T47D (cell line): ENCODE measurements around the gene TSPAN32.
"Not testable (repeated sequence)": the region's sequence is repeated elsewhere in the genome, so short reads cannot be mapped to it uniquely, and the experiment has no call there.

Experiments
- DNase-seq, 2 experiments: peaks; one replicate each; pipeline versions ENCODE4 v3.0.0 to v3.0.0-alpha.2; 2011 to 2012; ENCODE audit warnings: low read depth in 1 of 2, low spot score in 1 of 2
- JUND ChIP-seq: IDR thresholded peaks from 2 replicates; pipeline ENCODE4 v1.6.1; 2012; ENCODE audit warnings: low read depth
- in situ Hi-C: cut with HindIII; loops from 2 replicates; pipeline ENCODE4 v1.10.0; 2016; ENCODE audit warnings: low sequenced_read_pairs, low pct_unique_long_range_greater_than_20kb

TSPAN32 gene

DNA sequence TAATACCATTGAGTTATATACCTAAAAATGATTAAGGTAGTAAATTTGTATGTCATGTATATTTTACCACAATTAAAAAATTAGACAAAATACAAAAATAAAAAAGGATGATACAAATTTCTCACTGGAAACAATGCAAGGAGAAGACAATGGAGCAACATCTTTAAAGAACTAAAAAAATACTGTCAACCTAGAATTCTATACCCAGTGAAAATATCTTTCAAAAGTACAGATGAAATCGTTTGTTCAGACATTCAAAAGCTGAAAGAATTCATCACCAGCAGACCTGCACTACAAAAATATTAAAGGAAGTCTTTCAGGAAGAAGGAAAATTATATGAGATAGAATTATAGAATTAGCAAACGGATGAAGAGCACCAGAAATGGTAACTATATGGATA, 21.6 kb upstream of the TSPAN32 start:
- no peak for TF ChIP-seq JUND
- in situ Hi-C loops: no loop called here
- no peak for DNase-seq

GRCh38 chr11:2286350-2286749, 15.5 kb upstream of the TSPAN32 start:
- in situ Hi-C loops, DNase-seq: not testable (repeated sequence)

DNA sequence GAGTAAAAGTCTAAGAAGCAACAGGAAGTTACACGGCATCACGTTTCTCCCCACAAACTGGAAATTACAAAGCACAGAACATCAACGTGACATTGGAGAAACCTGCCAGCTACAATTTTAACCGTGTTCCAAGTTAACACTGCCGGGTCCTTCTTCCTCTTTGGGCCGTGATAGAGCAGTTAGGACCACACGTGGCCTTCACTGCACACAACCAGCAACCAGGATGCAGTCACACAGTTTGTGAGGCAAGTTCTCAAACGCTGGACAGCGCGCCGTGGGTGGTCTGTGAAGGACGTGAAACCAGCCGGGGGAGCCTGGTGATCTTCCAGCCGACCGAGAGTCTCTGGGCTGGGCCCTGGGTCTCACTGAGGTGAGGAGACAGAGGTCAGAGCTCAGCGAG, 14.7 kb upstream of the TSPAN32 start:
- TF ChIP-seq JUND: no peak
- no peak for DNase-seq
- in situ Hi-C loops: no loop called here

DNA sequence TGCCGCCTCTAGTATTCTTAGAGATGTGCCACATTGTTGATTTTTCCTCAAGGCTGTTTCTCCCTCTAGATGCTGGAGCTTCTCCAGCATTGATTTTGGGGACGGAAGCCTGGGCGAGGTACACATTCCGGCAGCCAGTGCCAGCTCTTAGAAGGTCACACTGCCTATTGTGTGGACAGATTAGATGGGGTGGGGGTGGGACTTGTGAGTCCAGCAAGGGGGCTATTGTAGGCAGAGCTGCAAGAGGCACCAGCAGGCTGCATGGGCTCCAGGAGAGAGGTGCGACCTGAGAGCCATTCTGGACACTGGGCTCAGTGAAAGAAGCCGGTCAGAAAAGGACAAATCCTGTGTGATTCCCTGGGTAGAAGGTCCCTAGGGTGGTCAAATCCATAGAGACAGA, 12.5 kb upstream of the TSPAN32 start:
- no peak for DNase-seq
- in situ Hi-C loops: no loop called here
- TF ChIP-seq JUND: no peak

- DNase-seq: no peak
- TF ChIP-seq JUND: no peak
- in situ Hi-C loops: no loop called here
Measured at GRCh38 chr11:2289859-2290258, 12.0 kb upstream of the TSPAN32 start.

GRCh38 chr11:2290351-2290841, 11.4 kb upstream of the TSPAN32 start:
- TF ChIP-seq JUND: no peak
- DNase-seq: no peak
- in situ Hi-C loops: no loop called here

DNA sequence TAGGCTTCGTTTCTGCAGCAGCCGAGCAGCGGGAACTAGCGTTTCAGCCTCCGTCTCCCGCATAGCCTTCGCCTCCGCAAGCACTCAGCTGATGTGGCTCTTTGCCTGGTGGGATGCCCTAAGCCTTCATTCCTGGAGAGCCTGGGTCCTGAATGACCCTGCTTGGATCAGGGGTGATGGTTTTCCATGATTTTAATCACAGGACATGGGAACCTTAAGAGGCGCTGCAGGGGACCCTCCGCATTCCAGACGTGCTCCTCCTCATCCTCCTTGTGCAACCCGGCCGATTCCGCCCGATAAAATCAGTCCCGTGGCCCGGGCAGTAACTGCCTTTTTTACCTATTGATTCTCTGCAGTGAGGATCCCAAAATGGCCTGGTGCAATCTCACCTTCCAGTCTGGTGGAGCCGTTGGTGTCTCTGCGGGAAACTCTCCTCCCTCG, 8.3 kb upstream of the TSPAN32 start:
- no peak for TF ChIP-seq JUND
- in situ Hi-C loops: no loop called here
- DNase-seq: no peak

GRCh38 chr11:2293984-2294925, 7.6 kb upstream of the TSPAN32 start:
- in situ Hi-C loops: no loop called here
- no peak for TF ChIP-seq JUND
- DNase-seq: no peak

GRCh38 chr11:2294926-2295290, 6.9 kb upstream of the TSPAN32 start:
- in situ Hi-C loops: no loop called here
- DNase-seq: no peak
- TF ChIP-seq JUND: no peak

DNA sequence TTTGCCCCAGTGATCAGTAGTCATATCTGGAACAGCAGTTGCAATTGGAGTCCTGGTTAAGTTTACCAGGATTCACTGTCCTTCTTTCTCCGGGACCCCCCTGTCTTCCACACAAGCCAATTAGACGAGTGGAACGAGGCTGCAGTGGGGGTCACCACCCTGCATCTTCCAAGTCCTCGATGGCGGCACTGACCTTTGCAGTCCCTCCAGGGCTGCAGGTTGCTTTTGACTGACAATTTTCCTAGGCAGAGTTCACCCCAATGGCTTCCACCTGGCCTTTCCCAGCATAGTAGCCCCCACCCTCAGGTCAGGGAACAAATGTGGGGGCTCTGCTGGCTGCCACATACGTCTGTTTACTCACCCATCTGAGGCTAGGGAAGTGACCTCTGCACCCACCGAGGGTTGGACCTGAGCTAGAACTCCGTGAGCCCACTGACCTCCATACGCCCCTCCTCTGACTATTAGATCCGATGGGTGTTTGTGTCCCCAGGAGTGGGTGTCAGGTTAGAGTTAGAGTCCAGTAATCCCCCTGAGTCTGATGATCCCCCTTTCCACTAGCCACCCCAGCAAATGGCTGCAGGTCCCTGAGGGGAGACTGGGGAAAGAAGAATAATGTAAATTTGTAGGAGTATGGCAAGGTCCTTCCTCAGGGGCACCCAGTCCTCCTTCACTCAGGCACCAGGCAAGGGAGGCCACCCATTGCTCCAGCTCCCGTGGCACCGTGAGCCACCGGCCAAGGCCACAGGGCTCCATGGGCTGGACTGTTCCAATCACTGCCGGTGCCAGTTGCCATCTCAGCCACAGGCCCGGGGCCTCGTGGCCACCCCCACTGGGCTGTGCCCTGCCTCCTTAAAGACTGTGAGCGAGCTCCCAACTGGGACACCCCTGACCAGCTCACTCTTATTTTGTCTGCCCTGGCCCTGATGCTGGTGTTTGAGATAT, 5.6 kb upstream of the TSPAN32 start:
- no peak for DNase-seq
- no peak for TF ChIP-seq JUND
- in situ Hi-C loops: no loop called here

DNA sequence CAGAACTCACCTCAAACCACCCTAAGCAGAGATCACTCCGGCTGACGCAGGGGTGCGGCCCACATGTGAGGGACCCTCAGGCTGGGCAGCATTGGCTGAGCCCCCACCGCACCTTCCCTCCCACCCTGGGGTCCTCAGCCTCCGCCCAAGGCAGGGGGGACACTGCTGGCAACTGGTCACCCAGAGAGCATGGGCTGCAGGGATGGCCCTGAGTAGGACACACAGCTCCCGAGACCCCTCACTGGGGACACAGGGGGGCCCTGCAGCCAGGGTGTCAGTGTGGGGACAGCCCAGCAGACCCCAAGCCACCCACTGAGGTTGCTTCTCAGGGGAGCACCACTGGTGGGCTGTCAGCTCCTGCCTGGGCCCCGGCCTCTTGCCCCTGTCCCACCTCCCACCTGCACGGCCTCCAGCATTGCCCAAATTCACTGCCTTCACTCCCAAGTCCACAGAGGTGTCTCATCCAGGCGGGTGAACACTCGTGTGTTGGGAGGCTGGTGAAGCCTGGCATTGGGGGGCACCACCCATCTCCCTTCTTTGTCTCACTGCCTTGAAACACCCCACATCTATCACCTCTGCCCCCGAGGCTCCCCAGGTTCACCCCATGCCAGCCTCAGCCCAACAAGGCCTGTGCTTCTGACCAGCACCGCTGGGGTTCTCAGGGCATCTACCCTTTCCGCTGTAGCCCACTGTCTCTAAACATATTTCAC, 4.7 kb upstream of the TSPAN32 start:
- DNase-seq: no peak
- no peak for TF ChIP-seq JUND
- in situ Hi-C loops: no loop called here

- DNase-seq: no peak
- no peak for TF ChIP-seq JUND
- in situ Hi-C loops: no loop called here
Measured at GRCh38 chr11:2297623-2298030, 4.2 kb upstream of the TSPAN32 start.
